B cell (primary cell): ENCODE data around the gene GYPA. TPM values are rescaled to one million over a fixed set of nuclear protein-coding genes. Genes with fewer than 3 reads are reported as not detected.
"Not testable (repeated sequence)": the region's sequence is repeated elsewhere in the genome, so short reads cannot be mapped to it uniquely, and the experiment has no call there.

Source experiments
- ATAC-seq: fragments of 200-7000 bp; cut with Tn5 transposase; one replicate; pipeline ENCODE4 v1.10.0; 2021; ENCODE audit warnings: low read depth, mild to moderate bottlenecking, moderate number of reproducible peaks, moderate library complexity
- CTCF ChIA-PET: fragments of 350-600 bp; sonication (Branson Sonifier 250); formaldehyde crosslinking; loops from one replicate; lab custom pipeline; 2021; ENCODE audit warnings: antibody characterized with exemption, inconsistent platforms; lab: Charles Lee
- POLR2A ChIA-PET: fragments of 350-600 bp; sonication (Branson Sonifier 250); formaldehyde crosslinking; loops from one replicate; lab custom pipeline; 2021; ENCODE audit warnings: antibody characterized with exemption; lab: Charles Lee
- DNase-seq: peaks from one replicate; pipeline ENCODE4 v3.0.0; 2013
- H2AFZ ChIP-seq: 2 replicates; pipeline ENCODE4 v1.6.1; 2012; ENCODE audit warnings: mild to moderate bottlenecking, low read depth, low read length; ENCODE audit not compliant: insufficient read depth, poor library complexity, severe bottlenecking
- H3K27ac ChIP-seq, 2 donors: 1 replicate in 1 of 2; 2 replicates in 1 of 2; pipeline ENCODE4 v1.5.1; 2012 to 2013; ENCODE audit warnings: low read length in 2 of 2, mild to moderate bottlenecking in 2 of 2, moderate library complexity in 1 of 2
- H3K27me3 ChIP-seq, 4 experiments: fragments of 200-600 bp in 1 of 4; sonication (generic) in 1 of 4; replicated peaks in 1 of 4; 1 replicate in 2 of 4; 2 replicates in 2 of 4; pipeline versions ENCODE4 v1.6.1 to v1.7.0; 2013 to 2016; ENCODE audit warnings: low read length in 3 of 4, mild to moderate bottlenecking in 2 of 4, mixed read lengths in 1 of 4, moderate library complexity in 1 of 4; ENCODE audit not compliant: insufficient read depth in 4 of 4, control insufficient read depth in 3 of 4; ENCODE audit errors: control extremely low read depth in 1 of 4
- H3K36me3 ChIP-seq, 2 experiments: replicated peaks in 1 of 2; 1 replicate in 1 of 2; 2 replicates in 1 of 2; pipeline versions ENCODE4 v1.6.1 to v1.7.1; 2013; ENCODE audit warnings: low read length in 1 of 2; ENCODE audit not compliant: insufficient read depth in 2 of 2, control insufficient read depth in 1 of 2; ENCODE audit errors: control extremely low read depth in 1 of 2, extremely low read depth in 1 of 2
- H3K4me1 ChIP-seq, 2 donors: fragments of 200-600 bp in 1 of 2; sonication (generic) in 1 of 2; 1 replicate in 1 of 2; 2 replicates in 1 of 2; pipeline versions ENCODE4 v1.5.1 to v1.6.1; 2013 to 2017; ENCODE audit warnings: low read length in 2 of 2; ENCODE audit not compliant: control insufficient read depth in 2 of 2, insufficient read depth in 2 of 2
- H3K4me2 ChIP-seq: replicated peaks from 2 replicates; pipeline ENCODE3; 2012; ENCODE audit warnings: mild to moderate bottlenecking, low read depth, low read length; ENCODE audit not compliant: poor library complexity, severe bottlenecking
- H3K4me3 ChIP-seq, 5 experiments: fragments of 200-600 bp in 1 of 5; sonication (generic) in 1 of 5; 1 replicate in 3 of 5; 2 replicates in 2 of 5; pipeline versions ENCODE4 v1.5.1 to v1.7.0; 2011 to 2016; ENCODE audit warnings: low read length in 4 of 5, mild to moderate bottlenecking in 4 of 5, low read depth in 2 of 5, control low read depth in 1 of 5, moderate library complexity in 1 of 5; ENCODE audit not compliant: insufficient read depth in 1 of 5; ENCODE audit errors: control extremely low read depth in 1 of 5, extremely low read depth in 1 of 5
- H3K79me2 ChIP-seq: fragments of 200-600 bp; sonication (generic); one replicate; pipeline ENCODE4 v1.6.0; 2016; ENCODE audit warnings: low read length; ENCODE audit not compliant: control insufficient read depth, insufficient read depth
- H3K9ac ChIP-seq: fragments of 200-600 bp; sonication (generic); 2 replicates; pipeline ENCODE4 v1.6.1; 2017; ENCODE audit warnings: mild to moderate bottlenecking, low read length, moderate library complexity
- H3K9me3 ChIP-seq, 3 donors: one replicate each; pipeline versions ENCODE4 v1.6.1 to v1.7.1; 2013; ENCODE audit warnings: low read length in 2 of 3; ENCODE audit not compliant: control insufficient read depth in 2 of 3, insufficient read depth in 1 of 3; ENCODE audit errors: control extremely low read depth in 1 of 3
- H4K20me1 ChIP-seq: 2 replicates; pipeline ENCODE4 v1.6.0; 2012; ENCODE audit warnings: mild to moderate bottlenecking, low read length; ENCODE audit not compliant: insufficient read depth, control insufficient read depth, poor library complexity, severe bottlenecking
- H3K27ac Mint-ChIP-seq: one replicate; pipeline ENCODE4 v1.8.0; 2021; ENCODE audit warnings: mixed read lengths
- H3K27me3 Mint-ChIP-seq: one replicate; pipeline ENCODE4 v1.8.0; 2021; ENCODE audit warnings: mixed read lengths
- H3K4me1 Mint-ChIP-seq: one replicate; pipeline ENCODE4 v1.8.0; 2021; ENCODE audit warnings: mixed read lengths
- H3K4me3 Mint-ChIP-seq: one replicate; pipeline ENCODE4 v1.8.0; 2021; ENCODE audit warnings: mixed read lengths
- H3K9me3 Mint-ChIP-seq: one replicate; pipeline ENCODE4 v1.8.0; 2022; ENCODE audit warnings: mixed read lengths; ENCODE audit not compliant: insufficient read depth
- WGBS: methylation state at CpG from one replicate; pipeline ENCODE4 v1.1.5; 2013; ENCODE audit warnings: missing lambda C conversion rate; ENCODE audit not compliant: insufficient coverage; 5-methylcytosine and 5-hydroxymethylcytosine counted together
- intact Hi-C: fragments of 100-400 bp; cut with micrococcal nuclease; formaldehyde crosslinking; loops from one replicate; pipeline ENCODE4 v1.10.0; 2022
- polyA plus RNA-seq: library from polyadenylated mRNA; depleted of rRNA; stranded (reverse); fragments of >200 nt; gene quantifications from 2 replicates; pipeline ENCODE4 v1.2.3, GENCODE V29; 2012
- total RNA-seq, 2 donors: library from RNA; stranded (reverse); fragments of 120-200 nt in 1 of 2; gene quantifications; 1 replicate in 1 of 2; 2 replicates in 1 of 2; pipeline versions ENCODE4 v1.2.3 to v1.2.4, GENCODE V29; 2013 to 2022

Gene GYPA
- total and polyA plus RNA-seq, 2 donors (not counting 1 experiment from before 2014, with no cell fraction given), result not detected

- H3K79me2 ChIP-seq, H3K9ac ChIP-seq, H4K20me1 ChIP-seq, H3K4me1 ChIP-seq, POLR2A ChIA-PET, H3K4me3 Mint-ChIP-seq, CTCF ChIA-PET, H3K36me3 ChIP-seq, H3K4me2 ChIP-seq, H3K4me3 ChIP-seq, DNase-seq, H3K27ac ChIP-seq, H3K27me3 Mint-ChIP-seq, H3K27ac Mint-ChIP-seq, H3K27me3 ChIP-seq, H2AFZ ChIP-seq, H3K9me3 Mint-ChIP-seq, H3K4me1 Mint-ChIP-seq, ATAC-seq, intact Hi-C loops: not testable (repeated sequence)
- peaks cover 0 to 12% (median 3%) of the 10 kb centered on the region in 3 donors for H3K9me3 ChIP-seq
- 0% methylated on average over 2 of the region's 3 CpGs for WGBS
Observed at GRCh38 chr4:144060234-144060859, 80.2 kb downstream of the GYPA start.

Other genes starting within 250 kb of the GYPA start
- 3.4 and 4.7 TPM in 2 replicates for gene GYPE, start 235.2 kb downstream of the GYPA start, total RNA-seq
- 2.8 and 3.0 TPM in 2 replicates for gene GYPE, start 235.2 kb downstream of the GYPA start, polyA plus RNA-seq
- gene GYPB, start 121.3 kb downstream of the GYPA start, total RNA-seq, result 0.91 TPM in 1 of 2 replicates, not detected in the other
- gene GYPB, start 121.3 kb downstream of the GYPA start, polyA plus RNA-seq, result not detected in 2 replicates